ENCODE data around the gene SNAPC2.
"Not testable (repeated sequence)": the region's sequence is repeated elsewhere in the genome, so short reads cannot be mapped to it uniquely, and the experiment has no call there.

SNAPC2 gene

GRCh38 chr19:7923295-7924191 lies 3.4 kb downstream of the SNAPC2 start:
- no peak for DNase-seq

- no peak for DNase-seq
These were observed 4.1 kb downstream of the SNAPC2 start for GRCh38 chr19:7924241-7924640.

GRCh38 chr19:7924651-7925170 lies 4.6 kb downstream of the SNAPC2 start:
- no peak for DNase-seq

GRCh38 chr19:7925171-7925851 lies 5.2 kb downstream of the SNAPC2 start:
- peak; percentile 84 for DNase-seq

GRCh38 chr19:7926021-7926726 lies 6.0 kb downstream of the SNAPC2 start, which contains the start of gene CTXN1:
Gene CTXN1 (minus strand): TSS chr19:7926135. CDS start chr19:7925538, 597 bp downstream.
- DNase-seq = peak; percentile 91

- peak; percentile 37 for DNase-seq
These were observed 6.8 kb downstream of the SNAPC2 start for GRCh38 chr19:7926727-7927604.

DNA sequence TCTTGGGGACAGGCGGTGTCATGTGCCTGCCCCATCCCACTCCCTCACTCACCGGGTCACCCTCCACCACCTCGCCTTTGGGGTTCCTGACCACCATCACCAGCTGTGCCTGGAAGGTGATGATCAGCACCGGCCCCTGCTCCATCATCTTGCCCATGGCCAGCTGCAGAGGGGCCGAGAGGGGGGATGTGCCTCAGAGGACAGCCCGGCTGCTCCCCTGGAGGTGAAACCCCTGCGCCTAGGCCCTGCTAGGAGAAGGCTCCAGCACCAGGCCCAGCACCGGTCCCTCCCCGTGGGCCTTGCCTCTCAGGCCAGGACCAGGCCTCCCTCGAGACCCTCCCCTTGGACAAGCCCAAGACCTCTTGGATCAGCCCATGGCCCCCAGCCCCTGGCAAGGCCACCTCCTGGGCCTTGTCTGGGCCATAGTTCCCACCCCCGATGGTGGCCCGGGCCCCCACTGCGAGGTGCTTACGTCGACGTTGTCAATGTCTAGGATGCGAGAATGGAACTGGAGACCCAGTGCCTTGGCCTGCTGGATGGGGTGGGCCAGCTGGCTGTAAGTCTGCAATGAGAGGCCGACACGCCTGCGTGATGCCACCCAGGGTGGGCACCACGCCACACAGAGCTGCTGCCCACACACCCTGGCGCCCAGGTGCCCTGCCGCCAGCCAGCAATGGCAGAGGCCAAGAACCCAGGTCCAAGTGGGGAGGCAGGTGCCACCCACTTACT lies 7.6 kb downstream of the SNAPC2 start:
- no peak for DNase-seq

DNA sequence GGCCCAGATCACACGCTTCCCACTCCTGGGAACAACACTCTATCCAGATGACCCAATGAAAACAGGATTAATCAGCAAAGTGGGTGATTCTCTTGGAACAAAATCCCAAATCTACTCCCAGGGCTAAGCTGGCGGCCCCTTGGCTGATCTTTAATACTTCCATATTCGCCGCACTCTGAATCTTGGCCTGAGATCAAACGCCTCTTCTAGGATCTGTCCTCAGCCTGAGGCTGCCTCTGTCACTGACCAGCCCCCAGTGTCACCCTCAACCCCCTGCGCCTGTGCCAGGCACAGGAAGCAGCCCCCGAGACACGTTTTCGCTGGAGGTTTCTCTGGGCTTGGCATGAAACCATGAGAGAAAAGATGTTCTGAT lies 8.2 kb downstream of the SNAPC2 start:
- no peak for DNase-seq

DNA sequence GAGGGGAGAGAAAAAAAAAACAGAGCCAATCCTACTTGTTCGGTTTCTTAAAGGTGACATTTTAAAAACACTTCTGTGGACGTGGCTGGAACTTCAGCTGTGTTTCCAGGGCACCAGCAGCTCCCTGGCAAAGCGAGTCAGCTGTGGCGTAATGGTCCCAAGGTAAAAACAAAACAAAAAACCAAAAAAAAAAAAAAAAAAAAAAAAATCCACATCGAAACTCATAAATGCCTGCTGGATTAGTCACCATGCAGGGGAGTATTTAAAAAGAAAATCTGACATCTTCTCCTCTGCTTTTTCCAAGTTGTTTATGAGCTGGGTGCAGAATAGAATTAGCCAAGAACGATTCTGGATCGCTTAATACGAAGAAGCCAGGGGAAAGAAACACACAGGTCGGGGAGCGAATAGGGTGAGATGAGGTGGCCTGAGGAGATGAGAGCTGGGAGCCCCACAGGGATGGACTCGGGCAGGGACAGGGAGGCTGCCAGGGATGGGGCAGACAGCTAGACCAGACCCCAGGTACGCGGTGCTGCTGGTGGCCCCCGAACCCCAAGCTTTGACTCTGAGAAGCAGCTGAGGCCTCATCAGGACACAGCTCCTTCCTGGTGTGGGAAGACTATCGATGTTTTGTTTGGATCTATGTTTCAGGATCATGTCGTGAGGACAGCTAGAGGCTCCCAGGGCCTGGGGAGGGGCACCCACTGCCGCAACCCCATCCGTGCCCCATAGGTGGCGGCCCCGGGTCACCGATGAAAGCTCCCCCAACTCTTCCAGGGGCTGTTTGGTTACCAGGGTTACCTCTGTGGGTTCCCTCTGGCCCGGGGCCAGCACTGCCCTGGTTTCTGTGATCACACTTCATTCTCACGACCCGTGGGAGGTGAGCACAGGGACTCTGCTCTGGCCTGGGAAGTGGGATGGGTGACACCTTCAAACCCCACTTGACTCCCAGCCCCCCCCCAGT lies 8.9 kb downstream of the SNAPC2 start:
- DNase-seq = peak; percentile 40

DNA sequence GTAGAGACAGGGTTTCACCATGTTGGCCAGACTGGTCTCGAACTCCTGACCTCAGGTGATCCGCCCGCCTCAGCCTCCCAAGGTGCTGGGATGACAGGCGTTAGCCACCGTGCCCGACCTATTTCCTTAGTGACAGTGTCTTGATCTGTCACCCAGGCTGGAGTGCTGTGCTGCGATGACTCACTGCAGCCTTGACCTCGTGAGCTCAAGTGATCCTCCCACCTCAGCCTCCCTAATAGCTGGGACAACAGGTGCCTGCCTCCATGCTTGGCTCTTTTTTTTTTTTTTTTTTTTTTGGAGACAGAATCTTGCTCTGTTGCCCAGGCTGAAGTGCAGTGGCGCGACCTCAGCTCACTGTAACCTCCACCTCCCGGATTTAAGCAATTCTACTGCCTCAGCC lies 9.9 kb downstream of the SNAPC2 start:
- not testable (repeated sequence) for DNase-seq

DNA sequence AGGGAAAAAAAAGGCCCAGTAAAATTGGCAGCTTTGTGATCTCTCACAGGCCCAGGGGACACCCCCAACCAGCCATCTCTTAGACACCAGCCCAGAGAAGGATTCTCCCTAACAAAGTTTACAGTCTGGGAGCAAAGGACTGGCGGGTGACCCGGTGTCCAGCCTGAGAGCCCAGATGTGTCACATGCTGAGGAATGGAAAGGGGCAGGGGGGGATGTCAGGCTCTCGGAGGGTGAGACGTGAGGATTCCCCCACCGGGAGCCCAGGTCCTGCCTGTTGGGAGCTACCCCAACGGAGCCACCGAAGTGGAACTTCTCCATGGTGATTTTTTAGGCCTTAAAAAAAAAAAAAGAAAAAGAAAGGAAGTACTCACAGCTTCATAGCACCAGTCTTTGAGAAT lies 10.6 kb downstream of the SNAPC2 start:
- no peak for DNase-seq

DNA sequence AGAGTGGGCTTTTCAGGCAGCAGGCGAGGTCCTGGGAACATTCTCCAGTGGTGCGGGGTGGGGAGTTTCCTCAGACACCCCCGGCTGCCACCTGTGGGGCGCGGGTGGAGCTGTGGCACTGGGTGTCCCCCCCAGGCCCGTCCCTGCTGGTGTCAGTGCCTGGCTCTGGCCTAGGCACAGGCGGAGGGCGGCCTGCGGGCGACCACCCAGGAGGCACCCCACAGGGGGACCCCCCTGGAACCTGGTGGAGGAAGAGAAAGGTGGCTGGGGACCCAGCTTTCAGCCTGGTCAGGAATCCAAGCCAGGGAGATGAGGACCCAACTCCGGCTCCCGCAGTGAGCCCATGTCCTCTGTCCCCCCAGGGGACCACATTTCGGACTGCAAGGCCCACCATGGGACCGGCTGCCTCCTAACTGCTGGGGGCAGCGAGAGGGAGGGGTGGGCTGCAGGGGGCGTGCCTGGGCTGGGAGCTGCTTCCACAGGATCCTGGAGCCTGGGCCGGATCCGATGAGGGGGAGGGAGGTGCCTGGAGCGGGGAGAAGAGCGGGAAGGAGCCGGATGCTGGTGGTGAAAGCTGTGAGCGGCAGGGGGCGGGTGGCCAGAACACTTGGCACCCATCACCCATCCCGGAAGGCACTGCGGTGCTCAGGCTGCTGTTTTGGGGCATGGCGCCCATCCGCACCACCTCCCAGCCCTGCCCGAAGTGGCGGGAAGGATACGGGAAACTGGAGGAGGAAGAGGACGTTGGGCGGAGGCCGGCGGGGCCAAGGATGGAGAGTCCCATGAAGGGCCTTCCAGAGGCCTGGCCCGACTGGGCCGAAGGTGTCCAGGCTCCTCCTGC lies 11.3 kb downstream of the SNAPC2 start:
- DNase-seq = no peak

GRCh38 chr19:7932276-7932929 lies 12.3 kb downstream of the SNAPC2 start:
- DNase-seq = no peak

GRCh38 chr19:7932930-7933300 lies 12.8 kb downstream of the SNAPC2 start:
- DNase-seq = no peak

- DNase-seq = no peak
These were observed 13.3 kb downstream of the SNAPC2 start for GRCh38 chr19:7933411-7933810.

GRCh38 chr19:7933828-7934725 lies 13.9 kb downstream of the SNAPC2 start:
- DNase-seq = no peak

DNA sequence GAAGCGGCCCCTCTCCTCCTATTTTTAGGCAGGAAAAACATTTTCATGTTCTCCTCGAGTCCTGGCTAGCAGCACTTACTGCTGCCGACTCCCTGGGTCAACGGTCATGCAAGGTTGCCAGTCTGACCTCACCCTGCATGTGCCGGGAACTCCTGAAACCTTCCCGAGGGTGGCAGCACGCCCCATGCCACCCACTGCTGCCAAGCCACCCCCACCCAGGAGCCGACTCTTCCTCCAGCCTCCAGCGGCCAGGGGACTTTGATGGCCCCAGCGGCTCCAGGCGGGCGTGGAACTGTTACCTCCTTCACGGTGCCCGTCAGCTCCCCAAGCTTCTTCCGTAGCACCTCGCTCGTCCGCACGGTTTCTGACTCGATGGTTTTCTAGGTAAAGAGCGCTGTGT lies 14.6 kb downstream of the SNAPC2 start:
- no peak for DNase-seq

DNA sequence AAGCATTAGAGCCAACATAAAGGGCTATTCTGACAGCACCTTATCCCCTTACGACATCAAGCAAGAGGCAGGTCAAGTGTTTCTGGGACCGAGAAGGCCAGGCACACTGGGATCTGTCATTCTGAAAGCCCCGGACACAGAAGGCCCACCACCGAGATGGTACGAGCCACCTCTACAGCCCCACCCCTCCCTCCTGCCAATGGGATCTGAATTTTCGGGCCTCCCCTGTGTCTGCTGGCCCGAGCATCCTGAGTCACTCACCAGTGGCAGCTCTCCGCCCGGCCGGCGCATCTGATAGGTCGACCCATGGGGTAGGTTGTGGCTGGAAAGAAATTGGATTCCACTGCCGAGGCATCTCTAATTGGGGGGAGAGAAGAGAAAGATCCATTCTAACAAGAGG lies 20.7 kb downstream of the SNAPC2 start:
- DNase-seq = no peak
